GM19193 (cell line): Measurements from ENCODE around the gene ATG13.

Experiments used
- POLR2A ChIP-seq: IDR thresholded peaks from 4 replicates; pipeline ENCODE4 v1.6.1; 2011; ENCODE audit not compliant: insufficient read depth, insufficient read length; ENCODE audit errors: extremely low read depth

ATG13 gene

GRCh38 chr11:46657186-46657585 is 39.8 kb downstream of the ATG13 start:
- no peak for TF ChIP-seq POLR2A

GRCh38 chr11:46658259-46658658 is 40.9 kb downstream of the ATG13 start:
- no peak for TF ChIP-seq POLR2A

DNA sequence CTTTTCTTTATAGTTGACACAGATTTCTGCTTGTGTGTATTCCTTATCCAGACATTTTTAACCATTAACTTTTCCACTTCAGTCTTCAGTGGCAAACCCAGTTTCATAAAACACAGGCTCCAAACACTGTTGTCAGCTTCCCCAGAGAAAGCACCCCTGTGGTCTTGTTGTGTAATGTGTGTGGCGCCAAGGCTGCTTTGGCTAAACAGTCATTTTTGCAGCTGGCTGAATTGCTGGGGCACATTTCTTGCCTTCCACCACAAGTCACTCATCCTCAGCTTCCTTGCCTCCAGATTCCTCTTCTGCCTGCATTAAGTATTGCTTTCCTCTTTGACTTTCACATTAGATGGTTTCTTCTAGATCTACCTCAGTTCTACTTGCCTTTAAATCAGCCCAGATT is 42.6 kb downstream of the ATG13 start:
- TF ChIP-seq POLR2A: no peak

GRCh38 chr11:46661836-46662235 is 44.5 kb downstream of the ATG13 start:
- TF ChIP-seq POLR2A: no peak

GRCh38 chr11:46662366-46662765 is 45.0 kb downstream of the ATG13 start:
- no peak for TF ChIP-seq POLR2A

- TF ChIP-seq POLR2A: no peak
Observed at GRCh38 chr11:46663277-46663940, 46.1 kb downstream of the ATG13 start.

- no peak for TF ChIP-seq POLR2A
Observed at GRCh38 chr11:46664612-46665011, 47.3 kb downstream of the ATG13 start.

DNA sequence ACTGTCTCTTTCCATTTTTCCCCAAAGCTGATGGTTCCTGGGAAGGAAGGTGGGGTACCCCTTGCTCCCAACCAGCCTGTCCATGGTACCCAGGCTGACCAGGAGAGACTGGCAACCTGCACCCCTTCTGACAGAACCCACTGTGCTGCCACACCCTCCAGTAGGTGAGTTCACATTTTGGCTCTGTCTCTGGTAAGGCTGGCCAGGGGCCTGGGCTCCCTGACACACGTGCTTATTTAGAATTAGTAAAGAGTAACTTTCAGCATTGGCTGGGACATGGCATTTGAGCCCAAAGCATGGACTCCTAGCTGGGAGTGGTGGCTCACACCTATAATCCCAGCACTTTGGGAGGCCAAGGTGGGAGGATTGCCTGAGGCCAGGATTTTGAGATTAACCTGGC is 48.0 kb downstream of the ATG13 start:
- TF ChIP-seq POLR2A: no peak

DNA sequence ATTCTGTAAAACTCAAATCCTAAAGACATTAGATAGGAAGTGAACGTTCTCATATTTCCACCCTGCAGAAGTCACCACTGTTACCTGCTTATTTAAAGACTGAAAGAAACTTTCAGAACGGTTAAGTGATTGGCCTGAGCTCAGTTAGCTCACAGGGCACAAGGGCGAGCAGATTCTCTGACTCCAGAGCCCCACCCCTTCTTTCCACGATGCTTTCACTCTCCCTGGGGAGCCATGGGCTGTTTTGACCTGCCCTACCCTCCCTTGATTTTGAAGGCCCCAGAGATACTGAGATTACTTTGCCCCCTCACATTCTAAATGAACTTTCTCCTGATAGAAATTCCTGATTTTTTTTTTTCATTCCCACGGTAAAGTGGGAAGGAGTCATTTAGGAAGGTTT is 49.2 kb downstream of the ATG13 start:
- TF ChIP-seq POLR2A: no peak

DNA sequence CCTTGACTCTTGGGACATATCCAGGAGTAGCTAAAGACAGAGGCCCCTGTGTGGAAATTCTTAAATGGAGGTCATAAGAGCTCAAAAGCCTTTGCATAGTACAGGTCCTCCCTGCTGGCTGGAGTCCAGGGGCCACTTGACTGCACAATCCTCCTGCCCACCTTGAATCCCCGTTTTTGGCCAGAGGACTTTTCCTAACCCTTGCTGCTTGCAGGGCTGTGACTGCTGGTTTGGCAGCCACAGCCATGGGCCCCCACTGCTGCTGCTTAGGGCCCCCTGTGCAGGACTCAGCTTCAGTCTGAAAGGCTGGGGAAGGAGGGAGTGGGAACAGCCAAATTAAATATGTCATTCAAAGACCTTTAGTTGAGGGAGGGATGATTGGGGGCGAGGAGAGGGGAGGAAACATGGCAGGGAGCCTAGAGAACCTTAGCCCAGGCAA is 49.7 kb downstream of the ATG13 start:
- no peak for TF ChIP-seq POLR2A

DNA sequence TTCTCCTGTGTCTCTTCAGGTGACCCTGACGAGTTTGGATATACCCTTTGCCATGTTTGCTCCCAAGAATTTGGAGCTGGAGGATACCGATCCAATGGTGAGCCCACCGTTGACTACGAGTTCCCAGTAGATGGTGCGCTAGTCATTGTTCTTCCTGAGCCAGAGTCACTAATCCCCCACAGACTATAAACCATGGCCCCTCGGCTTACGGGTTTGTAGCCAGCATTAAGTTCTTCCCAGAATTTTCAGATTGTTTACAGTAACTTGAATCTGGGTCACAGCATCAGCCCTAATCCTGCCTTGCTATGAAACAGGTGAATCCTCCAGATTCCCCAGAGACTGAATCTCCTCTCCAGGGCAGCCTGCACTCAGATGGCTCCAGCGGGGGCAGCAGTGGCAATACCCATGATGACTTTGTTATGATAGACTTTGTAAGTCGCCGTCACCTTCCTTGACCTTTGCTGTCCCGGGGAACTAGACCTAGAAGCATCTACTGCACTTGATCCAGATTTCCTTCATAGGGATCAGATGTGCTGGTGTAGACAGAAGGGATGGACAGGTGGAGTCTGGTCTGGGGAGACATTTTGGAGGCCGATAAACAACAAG is 51.2 kb downstream of the ATG13 start:
- TF ChIP-seq POLR2A: no peak

DNA sequence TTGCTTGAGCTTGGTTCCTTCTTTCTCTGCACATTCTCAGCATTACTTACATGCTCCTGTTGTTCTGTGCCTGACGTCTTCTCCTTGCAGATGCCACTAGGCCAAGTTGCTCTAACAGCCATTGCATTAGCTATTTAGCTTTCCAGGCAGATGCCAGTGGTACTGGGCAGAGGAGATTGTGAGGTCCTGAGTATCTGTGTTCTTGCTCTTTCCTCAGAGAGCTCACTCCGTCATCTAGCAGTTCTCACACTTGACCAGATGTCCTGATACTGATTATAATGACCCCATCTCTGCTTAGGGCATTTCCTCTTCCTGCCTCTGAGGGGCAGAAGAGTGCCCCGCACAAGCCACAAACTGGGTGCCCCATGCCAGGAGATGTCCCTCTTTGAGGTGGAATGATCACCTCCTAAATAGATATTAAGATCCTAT is 52.4 kb downstream of the ATG13 start:
- no peak for TF ChIP-seq POLR2A

- no peak for TF ChIP-seq POLR2A
Observed at GRCh38 chr11:46671958-46672315, 54.6 kb downstream of the ATG13 start.

DNA sequence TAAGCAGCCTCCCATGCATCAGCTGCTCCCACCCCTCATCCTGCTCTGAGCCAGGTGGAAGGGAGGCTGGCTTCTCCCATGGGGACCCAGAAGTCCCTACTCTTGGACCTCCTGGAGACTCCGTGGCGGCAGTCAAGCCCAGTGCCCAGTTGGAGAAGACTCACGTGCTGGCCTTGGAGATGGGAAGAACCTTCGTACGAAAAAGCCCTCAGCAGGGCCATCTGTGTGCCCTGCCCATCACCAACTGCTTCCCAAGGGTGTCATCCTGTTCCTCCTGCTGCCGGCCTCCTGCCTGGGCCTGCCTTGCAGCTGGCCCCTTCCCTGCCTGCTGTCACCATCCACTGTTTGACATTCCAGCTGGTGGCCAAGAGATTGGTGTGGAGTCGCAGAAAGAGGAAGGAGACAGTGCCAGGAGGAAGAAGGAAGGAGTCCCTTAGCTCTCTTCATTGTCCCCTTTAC is 55.1 kb downstream of the ATG13 start:
- TF ChIP-seq POLR2A: no peak

DNA sequence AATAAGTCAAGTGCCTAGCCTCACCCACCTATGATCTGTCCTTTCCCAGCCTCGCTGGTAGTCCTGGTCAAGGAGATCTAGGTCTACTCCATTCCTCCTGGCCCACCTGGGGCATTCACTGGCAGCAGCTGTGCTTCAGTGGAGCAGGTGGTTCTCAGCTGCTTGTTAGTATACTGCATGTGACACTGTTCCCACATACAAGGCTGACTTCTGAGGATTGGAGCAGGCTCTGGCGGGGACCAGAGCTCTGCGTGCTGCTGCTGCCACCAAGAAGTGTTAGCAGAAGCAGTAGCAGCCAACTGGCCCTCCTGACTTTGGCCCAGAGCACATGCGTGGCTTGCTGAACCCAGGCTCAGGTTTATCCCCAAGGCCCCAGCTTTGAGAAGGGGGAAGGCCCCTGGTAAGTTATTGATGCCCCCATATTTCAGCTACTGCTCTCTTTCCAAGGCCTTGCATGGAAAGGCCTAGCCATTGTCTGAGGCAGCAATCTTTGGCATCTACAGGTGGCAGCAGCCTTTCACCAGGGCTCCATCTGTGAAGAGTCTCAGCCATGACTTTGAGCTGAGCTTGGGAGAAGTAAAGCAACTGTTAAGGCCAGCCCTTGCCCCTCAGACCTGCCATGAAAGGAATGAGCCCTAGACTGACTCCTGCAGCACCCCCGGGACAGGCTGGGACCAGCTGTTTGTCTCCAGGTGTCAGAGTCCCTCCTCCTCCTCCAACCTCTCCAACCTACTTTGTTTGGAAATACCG is 56.5 kb downstream of the ATG13 start:
- no peak for TF ChIP-seq POLR2A
